Measurements from ENCODE around the gene BACH2. TPM values are rescaled to one million over a fixed set of nuclear protein-coding genes. Genes with fewer than 3 reads are reported as not detected.
A peak's percentile ranks its signal among the peaks of the same experiment; 100 is the strongest.

BACH2 gene
- total RNA-seq, 1 donor from 2014 or later: 90.4 TPM

DNA sequence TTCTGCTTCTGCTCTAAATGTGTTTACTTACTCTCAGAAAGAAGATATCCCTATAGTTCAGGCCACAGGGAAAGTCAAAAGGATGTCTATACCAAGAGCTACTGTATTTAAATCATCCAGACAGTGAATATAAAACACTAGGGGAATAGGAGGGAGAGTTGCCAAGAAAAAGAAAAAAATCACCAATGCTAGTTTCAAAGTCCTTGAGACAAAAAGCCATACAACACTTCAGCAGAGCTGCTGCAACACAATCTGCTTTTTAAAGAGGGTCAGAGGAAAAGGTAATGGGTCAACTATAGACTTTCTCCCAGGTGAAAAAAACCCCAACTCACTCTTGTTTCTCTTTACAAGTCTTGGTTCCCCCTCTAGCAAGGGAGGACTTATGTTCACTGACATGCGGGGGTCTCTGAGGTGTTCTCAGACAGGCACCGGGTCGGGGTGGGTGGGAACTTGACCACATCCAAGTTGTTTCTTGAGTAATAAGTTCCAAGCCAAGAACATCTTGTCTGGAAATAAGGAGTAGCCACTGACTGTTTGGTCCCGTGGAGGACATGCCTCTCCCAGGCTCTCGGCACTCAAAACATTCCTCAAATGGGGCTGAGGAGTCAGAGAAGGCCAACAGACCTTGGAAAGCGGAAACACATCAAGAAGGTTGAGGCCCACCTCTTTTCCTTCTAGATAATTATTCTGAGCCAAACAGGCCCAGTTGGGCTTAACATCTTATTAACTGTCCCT is 354.7 kb downstream of the BACH2 start:
- ChIA-PET CTCF (interaction anchor here (1.7 to 9.4 kb wide), 6 partner anchors 77 to 536 kb away, joined by 4 to 260 read pairs (median 19); no protein-coding TSS in a partner anchor), POLR2A (no interaction called here)
- Mint-ChIP-seq H3K4me1 (peaks cover 13% of the 10 kb centered on the region), H3K27me3 (no peaks in the 10 kb centered on the region), H3K36me3 (ENCODE audit: low read depth) (peaks cover 84% of the 10 kb centered on the region), H3K9me3 (no peaks in the 10 kb centered on the region), H3K27ac (peak overlapping the region; percentile 64), H3K4me3 (no peak overlapping the region)
- DNase-seq: no peak
- TF ChIP-seq, protein P1, sequence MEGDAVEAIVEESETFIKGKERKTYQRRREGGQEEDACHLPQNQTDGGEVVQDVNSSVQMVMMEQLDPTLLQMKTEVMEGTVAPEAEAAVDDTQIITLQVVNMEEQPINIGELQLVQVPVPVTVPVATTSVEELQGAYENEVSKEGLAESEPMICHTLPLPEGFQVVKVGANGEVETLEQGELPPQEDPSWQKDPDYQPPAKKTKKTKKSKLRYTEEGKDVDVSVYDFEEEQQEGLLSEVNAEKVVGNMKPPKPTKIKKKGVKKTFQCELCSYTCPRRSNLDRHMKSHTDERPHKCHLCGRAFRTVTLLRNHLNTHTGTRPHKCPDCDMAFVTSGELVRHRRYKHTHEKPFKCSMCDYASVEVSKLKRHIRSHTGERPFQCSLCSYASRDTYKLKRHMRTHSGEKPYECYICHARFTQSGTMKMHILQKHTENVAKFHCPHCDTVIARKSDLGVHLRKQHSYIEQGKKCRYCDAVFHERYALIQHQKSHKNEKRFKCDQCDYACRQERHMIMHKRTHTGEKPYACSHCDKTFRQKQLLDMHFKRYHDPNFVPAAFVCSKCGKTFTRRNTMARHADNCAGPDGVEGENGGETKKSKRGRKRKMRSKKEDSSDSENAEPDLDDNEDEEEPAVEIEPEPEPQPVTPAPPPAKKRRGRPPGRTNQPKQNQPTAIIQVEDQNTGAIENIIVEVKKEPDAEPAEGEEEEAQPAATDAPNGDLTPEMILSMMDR (IDR thresholded peaks at IDR 0.05): no peak
- intact Hi-C loops (cut with micrococcal nuclease): loop anchor here (10.0 kb wide), 1 partner anchor 133 kb away; no protein-coding TSS in a partner anchor
- ATAC-seq (ENCODE audit: low read depth): no peak

DNA sequence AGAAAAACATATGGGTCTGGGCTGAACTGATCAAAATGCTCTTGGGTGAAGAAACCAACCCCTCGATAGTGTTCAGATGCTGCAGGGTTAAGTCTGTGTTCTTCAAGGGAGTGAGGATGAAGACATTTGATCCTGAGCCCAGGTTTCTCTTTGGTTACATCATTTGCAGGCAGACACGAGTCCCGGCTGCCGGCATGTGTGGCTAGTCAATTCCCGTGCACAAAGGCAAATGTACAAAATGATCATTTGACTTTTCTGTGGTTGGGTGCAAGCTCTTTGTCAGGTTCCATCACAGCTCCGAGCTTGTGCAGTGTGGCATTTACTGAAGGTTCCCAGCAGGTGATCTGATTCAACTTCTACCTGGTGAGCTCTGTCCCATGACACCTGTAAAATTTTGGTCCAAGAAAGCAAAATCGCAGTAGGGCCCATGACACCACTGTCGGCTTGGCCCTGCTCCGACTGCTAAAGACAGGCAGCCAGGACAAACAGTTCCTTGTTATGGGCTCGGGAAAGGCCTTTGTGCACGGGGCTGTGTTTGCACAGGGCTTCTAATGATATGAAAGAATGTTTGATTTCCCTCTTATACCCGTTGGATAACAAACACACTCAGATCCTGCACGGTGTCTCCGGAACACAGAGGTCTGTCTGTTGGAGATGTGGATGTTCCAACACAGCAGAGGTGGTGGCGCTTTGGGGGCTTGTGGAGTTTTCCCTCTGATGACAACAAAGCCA is 355.4 kb downstream of the BACH2 start:
- Mint-ChIP-seq H3K27ac (peak overlapping the region; percentile 13), H3K9me3 (no peaks in the 10 kb centered on the region), H3K36me3 (ENCODE audit: low read depth) (peaks cover 84% of the 10 kb centered on the region), H3K4me1 (peaks cover 13% of the 10 kb centered on the region), H3K27me3 (no peaks in the 10 kb centered on the region), H3K4me3 (no peak overlapping the region)
- POLR2A ChIA-PET: interaction anchor here (0.5 to 1.6 kb wide), 8 partner anchors 11 to 538 kb away, joined by 3 to 15 read pairs (median 6); partner anchors contain the start of gene MDN1
- CTCF ChIA-PET: interaction anchor here (0.7 to 9.4 kb wide), 51 partner anchors 8 to 564 kb away, joined by 3 to 260 read pairs (median 4); partner anchors contain the start of gene MDN1
- no peak for DNase-seq
- intact Hi-C loops (cut with micrococcal nuclease): loop anchor here (10.0 kb wide), 1 partner anchor 134 kb away; no protein-coding TSS in a partner anchor
- TF ChIP-seq, protein P1 (IDR thresholded peaks at IDR 0.05): no peak
- no peak for ATAC-seq (ENCODE audit: low read depth)

DNA sequence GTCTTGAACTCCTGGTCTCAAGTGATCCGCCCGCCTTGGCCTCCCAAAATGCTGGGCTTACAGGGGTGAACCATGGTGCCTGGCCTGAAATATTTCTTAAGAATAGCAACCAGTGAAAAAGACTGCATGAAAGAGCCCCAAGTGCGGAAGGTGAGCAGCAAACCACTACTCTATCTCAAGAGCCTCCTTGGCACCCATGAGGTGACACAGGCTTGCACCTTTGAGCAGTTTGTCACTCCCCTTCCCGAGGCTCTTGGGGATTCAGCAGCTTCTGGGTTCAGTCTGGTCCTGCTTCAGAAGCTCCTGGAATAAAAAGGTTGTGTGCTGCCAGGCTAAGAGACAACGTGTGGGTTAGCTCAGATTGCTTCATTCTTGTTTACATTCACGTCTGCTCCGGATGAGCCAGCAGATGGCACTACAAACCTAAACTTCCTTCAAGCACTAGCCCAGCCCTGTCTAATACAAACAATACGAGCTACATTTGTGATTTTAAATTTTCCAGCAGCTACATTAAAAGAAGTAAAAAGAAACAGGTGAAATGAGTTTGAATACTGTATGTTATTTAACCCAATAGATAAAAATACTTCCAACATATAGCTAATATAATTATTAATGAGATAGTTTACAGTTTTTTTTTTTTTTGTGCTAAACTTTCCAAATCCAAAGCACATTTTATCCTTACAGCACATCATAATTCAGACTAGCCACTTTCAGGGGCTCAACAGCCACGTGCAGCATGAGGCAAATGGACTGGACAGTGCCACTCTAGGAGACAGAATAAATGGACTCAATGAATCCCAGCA is 356.2 kb downstream of the BACH2 start:
- TF ChIP-seq, protein P1 (IDR thresholded peaks at IDR 0.05): peak; percentile 58
- DNase-seq (no peak), ATAC-seq (ENCODE audit: low read depth) (peak; percentile 89)
- intact Hi-C loops (cut with micrococcal nuclease): loop anchor here (1.0 to 10.0 kb wide), 7 partner anchors 134 to 539 kb away; partner anchors contain the start of gene BACH2
- H3K27me3 Mint-ChIP-seq: no peaks in the 10 kb centered on the region
- H3K4me1 Mint-ChIP-seq: peaks cover 13% of the 10 kb centered on the region
- ChIA-PET POLR2A (interaction anchor here (0.5 to 1.6 kb wide), 16 partner anchors 10 to 538 kb away, joined by 3 to 15 read pairs (median 6); partner anchors contain the start of gene MDN1), CTCF (interaction anchor here (0.7 to 9.4 kb wide), 57 partner anchors 9 to 606 kb away, joined by 3 to 260 read pairs (median 4); partner anchors contain the start of genes ANKRD6 and MDN1)
- no peaks in the 10 kb centered on the region for H3K9me3 Mint-ChIP-seq
- H3K36me3 Mint-ChIP-seq (ENCODE audit: low read depth): peaks cover 84% of the 10 kb centered on the region
- no peak overlapping the region for H3K4me3 Mint-ChIP-seq
- H3K27ac Mint-ChIP-seq: peak overlapping the region; percentile 59

DNA sequence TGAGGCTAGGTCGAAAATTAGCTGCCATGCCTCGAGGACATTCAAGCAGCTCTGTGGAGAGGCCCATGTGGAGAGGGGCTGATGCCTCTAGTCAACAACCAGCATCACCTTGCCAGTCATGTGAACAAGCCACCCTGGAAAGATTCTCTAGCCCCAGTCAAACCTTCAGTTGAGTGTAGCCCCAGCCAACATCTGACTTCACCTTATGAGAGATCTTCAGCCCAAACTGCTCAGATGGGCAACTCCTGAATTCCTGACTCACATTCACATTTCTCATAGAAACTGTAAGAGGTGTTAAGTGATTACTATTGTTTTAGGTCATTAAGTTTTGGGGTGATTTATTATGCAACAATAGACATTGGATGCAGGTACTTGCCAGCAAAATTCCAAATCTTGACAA is 357.5 kb downstream of the BACH2 start:
- Mint-ChIP-seq H3K36me3 (ENCODE audit: low read depth) (peaks cover 84% of the 10 kb centered on the region), H3K4me3 (no peak overlapping the region), H3K27me3 (no peaks in the 10 kb centered on the region), H3K9me3 (no peaks in the 10 kb centered on the region), H3K27ac (peak overlapping the region; percentile 37), H3K4me1 (peaks cover 6% of the 10 kb centered on the region)
- ChIA-PET POLR2A (interaction anchor here (0.7 to 1.0 kb wide), 2 partner anchors 20 to 278 kb away, joined by 3 read pairs; no protein-coding TSS in a partner anchor), CTCF (interaction anchor here (0.6 to 9.4 kb wide), 6 partner anchors 62 to 538 kb away, joined by 3 to 260 read pairs (median 8); partner anchors contain the start of gene MDN1)
- ATAC-seq (ENCODE audit: low read depth): no peak
- intact Hi-C loops (cut with micrococcal nuclease): no loop called here
- TF ChIP-seq, protein P1 (IDR thresholded peaks at IDR 0.05): no peak
- no peak for DNase-seq
